ENCODE data around the gene MRRF.

DNA sequence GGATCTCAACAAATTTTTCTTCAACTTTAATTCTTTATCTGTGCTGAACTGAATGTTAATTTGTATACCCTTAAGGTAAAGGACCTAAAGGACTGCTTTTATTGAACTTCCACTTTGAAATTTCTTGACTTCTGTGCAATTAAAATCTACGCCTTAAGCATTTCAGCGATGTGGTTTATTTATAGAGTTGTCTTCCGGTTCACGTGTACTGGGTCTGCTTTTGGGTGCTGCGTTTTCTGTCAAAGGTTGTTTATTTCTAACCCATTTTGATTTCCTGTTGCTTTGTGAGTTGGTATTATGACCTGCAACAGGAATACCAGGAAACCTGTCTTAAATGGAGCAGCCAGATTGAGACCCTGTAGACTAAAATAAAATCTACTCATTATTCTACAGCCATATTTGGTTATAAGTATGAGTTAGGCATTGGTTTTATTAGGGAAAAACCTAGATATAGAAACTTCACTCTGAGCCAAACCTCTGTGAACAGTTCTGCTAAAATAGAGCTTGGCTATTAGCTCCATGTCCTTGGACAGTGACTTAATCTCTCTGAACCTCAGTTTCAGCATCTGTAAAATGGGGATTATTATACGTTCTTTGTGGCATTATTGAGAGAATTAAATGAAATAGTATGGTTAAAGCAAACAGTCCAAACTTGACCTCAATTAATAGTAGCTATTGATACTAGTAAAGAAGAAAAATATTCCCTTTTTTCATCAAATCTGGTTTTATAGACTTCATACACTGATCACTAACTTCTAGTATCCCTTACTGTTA lies 3.5 kb downstream of the MRRF start:
- TF ChIP-seq POLR2A (IDR thresholded peaks at IDR 0.05): no peak
- TF ChIP-seq, protein P1, sequence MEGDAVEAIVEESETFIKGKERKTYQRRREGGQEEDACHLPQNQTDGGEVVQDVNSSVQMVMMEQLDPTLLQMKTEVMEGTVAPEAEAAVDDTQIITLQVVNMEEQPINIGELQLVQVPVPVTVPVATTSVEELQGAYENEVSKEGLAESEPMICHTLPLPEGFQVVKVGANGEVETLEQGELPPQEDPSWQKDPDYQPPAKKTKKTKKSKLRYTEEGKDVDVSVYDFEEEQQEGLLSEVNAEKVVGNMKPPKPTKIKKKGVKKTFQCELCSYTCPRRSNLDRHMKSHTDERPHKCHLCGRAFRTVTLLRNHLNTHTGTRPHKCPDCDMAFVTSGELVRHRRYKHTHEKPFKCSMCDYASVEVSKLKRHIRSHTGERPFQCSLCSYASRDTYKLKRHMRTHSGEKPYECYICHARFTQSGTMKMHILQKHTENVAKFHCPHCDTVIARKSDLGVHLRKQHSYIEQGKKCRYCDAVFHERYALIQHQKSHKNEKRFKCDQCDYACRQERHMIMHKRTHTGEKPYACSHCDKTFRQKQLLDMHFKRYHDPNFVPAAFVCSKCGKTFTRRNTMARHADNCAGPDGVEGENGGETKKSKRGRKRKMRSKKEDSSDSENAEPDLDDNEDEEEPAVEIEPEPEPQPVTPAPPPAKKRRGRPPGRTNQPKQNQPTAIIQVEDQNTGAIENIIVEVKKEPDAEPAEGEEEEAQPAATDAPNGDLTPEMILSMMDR (IDR thresholded peaks at IDR 0.05): no peak
